ENCODE measurements around the gene TUBB1. TPM values are rescaled to one million over a fixed set of nuclear protein-coding genes. Genes with fewer than 3 reads are reported as not detected.
A peak's percentile ranks its signal among the peaks of the same experiment; 100 is the strongest.

The TUBB1 gene
- total and polyA plus RNA-seq, 2 of the 13 experiments (the other 11 are each of a cell fraction or from before 2014, with no cell fraction given): 0.11 to 57.6 TPM

GRCh38 chr20:59015812-59016711, 3.2 kb upstream of the TUBB1 start (continued):
- TF ChIP-seq HMGXB4 (CRISPR knock-in tag; IDR thresholded peaks at IDR 0.05; ENCODE audit: borderline replicate concordance in 1 of 2, low read depth in 1 of 2): peak in 1 of 2 experiments; percentile 70; a peak in 2 of 4 replicates
- peak; percentile 30 for TF ChIP-seq SKI (IDR thresholded peaks at IDR 0.05; ENCODE audit: partially characterized antibody)
- TF ChIP-seq MLX (CRISPR knock-in tag; IDR thresholded peaks at IDR 0.05): peak; percentile 91; the same call in 1 of the 2 replicates
- no peak for TF ChIP-seq FOXM1 (CRISPR knock-in tag; IDR thresholded peaks at IDR 0.05)
- no peak for TF ChIP-seq NFE2 (CRISPR knock-in tag; IDR thresholded peaks at IDR 0.05)
- TF ChIP-seq ZNF646 (CRISPR knock-in tag; IDR thresholded peaks at IDR 0.05): peak; percentile 61; the same call in 1 of the 2 replicates
- peak; percentile 75 for TF ChIP-seq ZNF263 (CRISPR knock-in tag; IDR thresholded peaks at IDR 0.05)
- TF ChIP-seq THAP9 (CRISPR knock-in tag; IDR thresholded peaks at IDR 0.05; ENCODE audit: borderline replicate concordance): no peak
- no peak for TF ChIP-seq ZNF546 (CRISPR knock-in tag; conservative IDR thresholded peaks at IDR 0.05)
- TF ChIP-seq ZEB1 (IDR thresholded peaks at IDR 0.05; ENCODE audit: insufficient replicate concordance, low read depth): peak; percentile 93
- peak; percentile 73 for TF ChIP-seq DRAP1 (CRISPR knock-in tag; IDR thresholded peaks at IDR 0.05)
- peak; percentile 95 for TF ChIP-seq MED1 (CRISPR knock-in tag; IDR thresholded peaks at IDR 0.05)
